ENCODE results near the gene NKX6-2. TPM values are rescaled to one million over a fixed set of nuclear protein-coding genes. Genes with fewer than 3 reads are reported as not detected.

NKX6-2 gene
- total RNA-seq, 4 donors from 2014 or later = not detected

DNA sequence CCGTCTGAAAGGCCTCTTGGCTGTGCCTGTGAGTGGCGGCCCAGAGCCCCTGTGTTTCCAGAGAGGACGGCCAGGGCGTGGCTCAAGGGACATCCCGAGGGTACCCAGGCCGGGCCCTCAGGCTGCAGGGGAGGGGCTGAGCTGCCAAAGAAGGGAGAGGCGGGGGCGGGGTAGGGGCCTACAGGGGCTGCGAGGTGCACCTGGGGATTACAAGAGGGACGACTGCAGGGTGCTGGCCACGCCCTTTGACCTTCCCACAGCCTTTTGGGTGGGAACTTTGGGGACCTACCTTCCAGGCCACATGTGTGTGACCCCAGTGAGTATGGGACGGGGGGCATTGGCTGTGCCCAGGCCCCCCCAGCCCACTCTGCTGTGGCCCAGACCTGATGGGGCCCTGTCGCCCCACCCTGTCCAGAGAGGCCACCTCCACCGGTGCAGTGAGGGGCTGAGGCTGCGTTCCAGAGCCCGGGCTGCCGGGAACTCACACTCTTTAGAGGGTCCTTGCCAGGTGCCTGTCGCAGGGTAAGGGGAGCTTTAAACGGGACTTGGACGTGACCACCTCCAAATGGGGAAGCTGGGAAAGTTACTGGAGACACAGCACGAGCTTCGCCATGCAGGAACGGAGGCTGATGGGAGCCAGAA lies 19.0 kb upstream of the NKX6-2 start:
- intact Hi-C loops (cut with DNase I) = no loop called here
- no peaks in the 10 kb centered on the region for H3K36me3 ChIP-seq
- no peak for TF ChIP-seq EP300 (IDR thresholded peaks at IDR 0.05)
- TF ChIP-seq POLR2AphosphoS5 (IDR thresholded peaks at IDR 0.05) = no peak
- no peak for TF ChIP-seq CTCF (IDR thresholded peaks at IDR 0.05)
- no peak for TF ChIP-seq POLR2A (IDR thresholded peaks at IDR 0.05; ENCODE audit: low read depth)
- peaks cover 0 to 20% (median 0%) of the 10 kb centered on the region in 4 donors for H3K27me3 ChIP-seq
- H3K4me1 ChIP-seq = no peaks in the 10 kb centered on the region
- peaks cover 0 to 9% (median 7%) of the 10 kb centered on the region in 4 donors for H3K9me3 ChIP-seq
- WGBS = 84% methylated on average over 20 of the region's 23 CpGs
- no peak for DNase-seq (ENCODE audit: extremely low spot score)
- no peak overlapping the region for H3K27ac ChIP-seq (replicated peaks in 1 of 4)
- H3K4me3 ChIP-seq = no peak overlapping the region

GRCh38 chr10:132804287-132804686 lies 18.3 kb upstream of the NKX6-2 start:
- no peaks in the 10 kb centered on the region for H3K4me1 ChIP-seq
- DNase-seq (ENCODE audit: extremely low spot score) = no peak
- no peak overlapping the region for H3K4me3 ChIP-seq
- H3K36me3 ChIP-seq = no peaks in the 10 kb centered on the region
- WGBS = 96% methylated on average over 11 of the region's 11 CpGs
- intact Hi-C loops (cut with DNase I) = no loop called here
- peaks cover 0 to 9% (median 7%) of the 10 kb centered on the region in 4 donors for H3K9me3 ChIP-seq
- TF ChIP-seq CTCF (IDR thresholded peaks at IDR 0.05) (no peak), POLR2A (IDR thresholded peaks at IDR 0.05; ENCODE audit: low read depth) (no peak), EP300 (IDR thresholded peaks at IDR 0.05) (no peak), POLR2AphosphoS5 (IDR thresholded peaks at IDR 0.05) (no peak)
- no peak overlapping the region for H3K27ac ChIP-seq (replicated peaks in 1 of 4)
- H3K27me3 ChIP-seq = peaks cover 0 to 14% (median 0%) of the 10 kb centered on the region in 4 donors

DNA sequence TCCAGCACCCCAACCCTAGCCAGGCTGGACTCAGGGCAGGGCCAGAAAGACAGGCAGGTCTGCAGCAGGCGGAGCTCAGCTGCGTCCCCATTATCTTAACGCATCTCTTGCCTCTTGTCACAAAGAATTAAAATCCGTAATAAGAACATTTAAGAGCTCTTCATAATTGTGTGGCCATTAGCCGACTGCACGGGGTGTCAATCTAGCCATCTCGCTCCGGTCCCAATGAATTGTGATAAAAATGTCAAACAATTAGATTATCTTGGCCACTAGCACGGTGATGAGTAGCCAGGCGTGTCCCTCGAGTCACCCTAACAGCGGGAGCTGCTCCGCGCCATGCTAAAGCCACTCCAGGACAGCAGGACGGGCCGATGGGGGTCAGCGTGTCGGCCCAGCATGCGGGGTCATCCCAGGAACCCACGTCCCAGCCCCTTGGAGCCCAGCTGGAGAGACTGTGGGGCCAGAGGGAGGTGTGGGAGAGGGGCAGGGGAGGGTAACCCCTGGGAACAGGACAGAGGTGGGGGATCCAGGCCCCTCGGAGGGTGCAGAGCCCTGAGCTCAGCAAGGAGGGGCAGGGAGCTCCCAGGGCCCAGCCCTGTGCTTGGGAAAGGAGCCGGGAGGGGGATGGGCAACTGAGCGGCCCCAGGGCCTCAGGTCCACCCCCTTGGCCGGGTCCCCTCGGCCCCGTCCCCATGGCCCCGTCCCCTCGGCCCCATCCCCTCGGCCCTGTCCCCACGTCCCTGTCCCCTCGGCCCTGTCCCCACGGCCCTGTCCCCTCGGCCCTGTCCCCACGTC lies 17.7 kb upstream of the NKX6-2 start:
- intact Hi-C loops (cut with DNase I) = no loop called here
- no peak overlapping the region for H3K4me3 ChIP-seq
- WGBS = 90% methylated on average over 33 of the region's 34 CpGs

DNA sequence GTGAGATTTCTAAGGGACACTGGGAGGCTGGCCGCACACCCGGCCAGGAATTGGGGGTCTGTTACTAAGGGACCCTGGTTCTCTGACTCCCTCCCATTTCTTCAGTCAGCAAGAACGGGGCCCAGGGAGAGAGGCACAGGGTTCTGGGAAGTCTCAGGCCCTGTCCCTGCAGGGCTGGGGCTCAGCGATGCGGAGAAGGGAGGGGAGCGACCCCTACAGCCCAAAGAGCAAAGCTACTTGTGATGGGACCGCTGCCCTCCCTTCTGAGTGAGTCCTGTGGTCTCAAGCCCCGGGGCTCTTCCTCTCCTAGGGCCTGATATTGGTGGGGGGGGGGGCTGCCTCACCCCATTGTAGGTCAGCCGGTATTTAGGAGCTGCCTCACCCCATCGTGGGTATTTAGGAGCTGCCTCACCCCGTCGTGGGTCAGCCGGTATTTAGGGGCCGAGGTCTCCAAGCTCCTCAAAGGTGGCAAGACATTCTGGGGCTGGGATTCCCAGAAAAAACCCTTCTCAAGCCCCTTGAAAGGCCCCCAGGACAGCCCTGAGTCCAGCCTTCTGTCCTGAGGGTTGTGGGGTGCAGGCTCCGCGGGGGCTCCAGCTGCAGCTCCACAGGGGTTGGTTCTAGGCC lies 16.9 kb upstream of the NKX6-2 start:
- intact Hi-C loops (cut with DNase I) = no loop called here
- H3K27me3 ChIP-seq = peaks cover 0 to 8% (median 0%) of the 10 kb centered on the region in 4 donors
- H3K9me3 ChIP-seq = peaks cover 0 to 9% (median 7%) of the 10 kb centered on the region in 4 donors
- DNase-seq (ENCODE audit: extremely low spot score) = no peak
- TF ChIP-seq CTCF (IDR thresholded peaks at IDR 0.05) = no peak
- no peak for TF ChIP-seq POLR2A (IDR thresholded peaks at IDR 0.05; ENCODE audit: low read depth)
- TF ChIP-seq POLR2AphosphoS5 (IDR thresholded peaks at IDR 0.05) = no peak
- TF ChIP-seq EP300 (IDR thresholded peaks at IDR 0.05) = no peak
- H3K27ac ChIP-seq (replicated peaks in 1 of 4) = no peak overlapping the region
- WGBS = 72% methylated on average over 8 of the region's 16 CpGs
- no peaks in the 10 kb centered on the region for H3K4me1 ChIP-seq
- H3K36me3 ChIP-seq = no peaks in the 10 kb centered on the region
- no peak overlapping the region for H3K4me3 ChIP-seq

More for the DNA sequence above, 17.7 kb upstream of the NKX6-2 start:
- no peak for DNase-seq (ENCODE audit: extremely low spot score)
- no peak for TF ChIP-seq EP300 (IDR thresholded peaks at IDR 0.05)
- TF ChIP-seq POLR2A (IDR thresholded peaks at IDR 0.05; ENCODE audit: low read depth) = no peak
- TF ChIP-seq POLR2AphosphoS5 (IDR thresholded peaks at IDR 0.05) = no peak
- no peak for TF ChIP-seq CTCF (IDR thresholded peaks at IDR 0.05)
- Histone ChIP-seq H3K4me1 (no peaks in the 10 kb centered on the region), H3K27me3 (peaks cover 0 to 8% (median 0%) of the 10 kb centered on the region in 4 donors), H3K9me3 (peaks cover 0 to 9% (median 7%) of the 10 kb centered on the region in 4 donors), H3K27ac (replicated peaks in 1 of 4) (no peak overlapping the region), H3K36me3 (no peaks in the 10 kb centered on the region)
